ENCODE results near the gene FIS1.

Gene FIS1

GRCh38 chr7:101232141-101232850 lies 12.6 kb downstream of the FIS1 start:
- no peak overlapping the region for H3K27ac Mint-ChIP-seq
- peaks cover 3% of the 10 kb centered on the region for H3K4me1 Mint-ChIP-seq (ENCODE audit: low read depth)

GRCh38 chr7:101231644-101232043 lies 13.2 kb downstream of the FIS1 start:
- peaks cover 8% of the 10 kb centered on the region for H3K36me3 Mint-ChIP-seq (ENCODE audit: low read depth)

More at GRCh38 chr7:101232141-101232850, 12.6 kb downstream of the FIS1 start:
- H3K27me3 Mint-ChIP-seq = no peaks in the 10 kb centered on the region
- H3K9me3 Mint-ChIP-seq = no peaks in the 10 kb centered on the region
- no peak overlapping the region for H3K4me3 Mint-ChIP-seq
- peaks cover 3% of the 10 kb centered on the region for H3K36me3 Mint-ChIP-seq (ENCODE audit: low read depth)

GRCh38 chr7:101226721-101227120 lies 18.2 kb downstream of the FIS1 start:
- H3K4me3 Mint-ChIP-seq = no peak overlapping the region
- no peaks in the 10 kb centered on the region for H3K9me3 Mint-ChIP-seq
- no peak overlapping the region for H3K27ac Mint-ChIP-seq
- no peaks in the 10 kb centered on the region for H3K27me3 Mint-ChIP-seq
- peaks cover 3% of the 10 kb centered on the region for H3K4me1 Mint-ChIP-seq (ENCODE audit: low read depth)
- H3K36me3 Mint-ChIP-seq (ENCODE audit: low read depth) = peaks cover 23% of the 10 kb centered on the region

More at GRCh38 chr7:101231644-101232043, 13.2 kb downstream of the FIS1 start:
- Mint-ChIP-seq H3K4me3 (no peak overlapping the region), H3K4me1 (ENCODE audit: low read depth) (peaks cover 3% of the 10 kb centered on the region), H3K27me3 (no peaks in the 10 kb centered on the region), H3K27ac (no peak overlapping the region), H3K9me3 (no peaks in the 10 kb centered on the region)

GRCh38 chr7:101225650-101226049 lies 19.2 kb downstream of the FIS1 start:
- H3K4me3 Mint-ChIP-seq = no peak overlapping the region
- peaks cover 2% of the 10 kb centered on the region for H3K4me1 Mint-ChIP-seq (ENCODE audit: low read depth)
- peaks cover 28% of the 10 kb centered on the region for H3K36me3 Mint-ChIP-seq (ENCODE audit: low read depth)
- no peak overlapping the region for H3K27ac Mint-ChIP-seq
- no peaks in the 10 kb centered on the region for H3K27me3 Mint-ChIP-seq
- H3K9me3 Mint-ChIP-seq = no peaks in the 10 kb centered on the region

GRCh38 chr7:101223528-101223927 lies 21.4 kb downstream of the FIS1 start:
- no peak overlapping the region for H3K27ac Mint-ChIP-seq
- H3K27me3 Mint-ChIP-seq = no peaks in the 10 kb centered on the region
- no peak overlapping the region for H3K4me3 Mint-ChIP-seq
- H3K9me3 Mint-ChIP-seq = no peaks in the 10 kb centered on the region
- H3K4me1 Mint-ChIP-seq (ENCODE audit: low read depth) = peaks cover 19% of the 10 kb centered on the region
- peaks cover 28% of the 10 kb centered on the region for H3K36me3 Mint-ChIP-seq (ENCODE audit: low read depth)

- Mint-ChIP-seq H3K27me3 (no peaks in the 10 kb centered on the region), H3K4me3 (no peak overlapping the region), H3K36me3 (ENCODE audit: low read depth) (peaks cover 26% of the 10 kb centered on the region), H3K27ac (no peak overlapping the region), H3K9me3 (no peaks in the 10 kb centered on the region), H3K4me1 (ENCODE audit: low read depth) (peaks cover 28% of the 10 kb centered on the region)
Observed at GRCh38 chr7:101222275-101222830, 22.5 kb downstream of the FIS1 start.

- H3K4me3 Mint-ChIP-seq = no peak overlapping the region
- H3K4me1 Mint-ChIP-seq (ENCODE audit: low read depth) = peaks cover 38% of the 10 kb centered on the region
- H3K27ac Mint-ChIP-seq = no peak overlapping the region
- H3K36me3 Mint-ChIP-seq (ENCODE audit: low read depth) = peaks cover 24% of the 10 kb centered on the region
- H3K27me3 Mint-ChIP-seq = no peaks in the 10 kb centered on the region
- H3K9me3 Mint-ChIP-seq = no peaks in the 10 kb centered on the region
Observed at GRCh38 chr7:101220295-101220694, 24.6 kb downstream of the FIS1 start.

GRCh38 chr7:101218236-101219125 lies 26.4 kb downstream of the FIS1 start:
- H3K27me3 Mint-ChIP-seq = no peaks in the 10 kb centered on the region
- H3K9me3 Mint-ChIP-seq = no peaks in the 10 kb centered on the region
- H3K4me3 Mint-ChIP-seq = peak overlapping the region; percentile 96
- H3K4me1 Mint-ChIP-seq (ENCODE audit: low read depth) = peaks cover 38% of the 10 kb centered on the region
- peak overlapping the region; percentile 88 for H3K27ac Mint-ChIP-seq
- peaks cover 14% of the 10 kb centered on the region for H3K36me3 Mint-ChIP-seq (ENCODE audit: low read depth)

- peak within 1 kb of the TSS; percentile 96 for H3K4me3 Mint-ChIP-seq
- H3K36me3 Mint-ChIP-seq (ENCODE audit: low read depth) = peaks cover 14% of the 10 kb centered on the region
- H3K27me3 Mint-ChIP-seq = no peaks in the 10 kb centered on the region
- peak within 1 kb of the TSS; percentile 88 for H3K27ac Mint-ChIP-seq
- peaks cover 38% of the 10 kb centered on the region for H3K4me1 Mint-ChIP-seq (ENCODE audit: low read depth)
- H3K9me3 Mint-ChIP-seq = no peaks in the 10 kb centered on the region
Observed at GRCh38 chr7:101217388-101218235, 27.3 kb downstream of the FIS1 start, which contains the start of the genes PLOD3 and ZNHIT1. PLOD3 (minus strand) TSS chr7:101217581; CDS start chr7:101217274, 307 bp downstream. ZNHIT1 (plus strand) TSS chr7:101218165; CDS start chr7:101218196, 31 bp downstream.

- H3K27me3 Mint-ChIP-seq = no peaks in the 10 kb centered on the region
- peak overlapping the region; percentile 72 for H3K27ac Mint-ChIP-seq
Observed at GRCh38 chr7:101216860-101217387, 28.0 kb downstream of the FIS1 start.

GRCh38 chr7:101216001-101216859 lies 28.7 kb downstream of the FIS1 start:
- peak overlapping the region; percentile 96 for H3K4me3 Mint-ChIP-seq
- H3K9me3 Mint-ChIP-seq = no peaks in the 10 kb centered on the region
- H3K27ac Mint-ChIP-seq = peak overlapping the region; percentile 72
- no peaks in the 10 kb centered on the region for H3K27me3 Mint-ChIP-seq
- peaks cover 38% of the 10 kb centered on the region for H3K4me1 Mint-ChIP-seq (ENCODE audit: low read depth)
- H3K36me3 Mint-ChIP-seq (ENCODE audit: low read depth) = peaks cover 9% of the 10 kb centered on the region

More at GRCh38 chr7:101216860-101217387, 28.0 kb downstream of the FIS1 start:
- peaks cover 38% of the 10 kb centered on the region for H3K4me1 Mint-ChIP-seq (ENCODE audit: low read depth)
- no peaks in the 10 kb centered on the region for H3K9me3 Mint-ChIP-seq
- peaks cover 14% of the 10 kb centered on the region for H3K36me3 Mint-ChIP-seq (ENCODE audit: low read depth)
- peak overlapping the region; percentile 96 for H3K4me3 Mint-ChIP-seq

GRCh38 chr7:101212014-101212413 lies 32.9 kb downstream of the FIS1 start:
- no peaks in the 10 kb centered on the region for H3K9me3 Mint-ChIP-seq
- H3K36me3 Mint-ChIP-seq (ENCODE audit: low read depth) = peaks cover 13% of the 10 kb centered on the region
- no peak overlapping the region for H3K27ac Mint-ChIP-seq
- H3K4me3 Mint-ChIP-seq = no peak overlapping the region
- no peaks in the 10 kb centered on the region for H3K27me3 Mint-ChIP-seq
- peaks cover 10% of the 10 kb centered on the region for H3K4me1 Mint-ChIP-seq (ENCODE audit: low read depth)

GRCh38 chr7:101211501-101211900 lies 33.4 kb downstream of the FIS1 start:
- peaks cover 13% of the 10 kb centered on the region for H3K36me3 Mint-ChIP-seq (ENCODE audit: low read depth)
- no peaks in the 10 kb centered on the region for H3K27me3 Mint-ChIP-seq
- peaks cover 7% of the 10 kb centered on the region for H3K4me1 Mint-ChIP-seq (ENCODE audit: low read depth)
- no peak overlapping the region for H3K27ac Mint-ChIP-seq
- H3K4me3 Mint-ChIP-seq = no peak overlapping the region
- H3K9me3 Mint-ChIP-seq = no peaks in the 10 kb centered on the region
